Neuron (in vitro differentiated cells): Measurements from ENCODE around the gene ZBTB20.

ENCODE experiments used
- H2AFZ ChIP-seq: one replicate; pipeline ENCODE4 v1.6.1; 2013; ENCODE audit warnings: low read depth, mild to moderate bottlenecking, inconsistent platforms, low read length, moderate library complexity
- H3K27me3 ChIP-seq: one replicate; pipeline ENCODE4 v1.6.1; 2013; ENCODE audit warnings: low read length; ENCODE audit not compliant: insufficient read depth
- H3K36me3 ChIP-seq: one replicate; pipeline ENCODE4 v1.6.1; 2013; ENCODE audit warnings: low read length; ENCODE audit not compliant: insufficient read depth
- H3K4me1 ChIP-seq: one replicate; pipeline ENCODE4 v1.6.1; 2013; ENCODE audit warnings: low read length; ENCODE audit not compliant: insufficient read depth
- H3K4me3 ChIP-seq: 2 replicates; pipeline ENCODE4 v1.5.1; 2013; ENCODE audit warnings: mild to moderate bottlenecking, low read length, moderate library complexity
- H3K9me3 ChIP-seq: one replicate; pipeline ENCODE4 v1.6.1; 2013; ENCODE audit warnings: low read length

Gene ZBTB20

GRCh38 chr3:114494498-114494897, 652.6 kb downstream of the ZBTB20 start:
- Histone ChIP-seq H3K4me1 (peaks cover 29% of the 10 kb centered on the region), H3K4me3 (no peak overlapping the region), H3K9me3 (no peaks in the 10 kb centered on the region), H3K36me3 (no peaks in the 10 kb centered on the region), H3K27me3 (no peaks in the 10 kb centered on the region), H2AFZ (no peak overlapping the region)

- H3K27me3 ChIP-seq: no peaks in the 10 kb centered on the region
Measured at GRCh38 chr3:114490829-114491228, 656.3 kb downstream of the ZBTB20 start.

GRCh38 chr3:114487502-114487901, 659.6 kb downstream of the ZBTB20 start:
- no peaks in the 10 kb centered on the region for H3K27me3 ChIP-seq
- no peak overlapping the region for H2AFZ ChIP-seq
- no peaks in the 10 kb centered on the region for H3K36me3 ChIP-seq
- no peaks in the 10 kb centered on the region for H3K9me3 ChIP-seq
- no peak overlapping the region for H3K4me3 ChIP-seq
- H3K4me1 ChIP-seq: peaks cover 3% of the 10 kb centered on the region

More at GRCh38 chr3:114490829-114491228, 656.3 kb downstream of the ZBTB20 start:
- H3K36me3 ChIP-seq: no peaks in the 10 kb centered on the region
- peaks cover 4% of the 10 kb centered on the region for H3K4me1 ChIP-seq
- no peak overlapping the region for H3K4me3 ChIP-seq
- no peaks in the 10 kb centered on the region for H3K9me3 ChIP-seq
- H2AFZ ChIP-seq: no peak overlapping the region

DNA sequence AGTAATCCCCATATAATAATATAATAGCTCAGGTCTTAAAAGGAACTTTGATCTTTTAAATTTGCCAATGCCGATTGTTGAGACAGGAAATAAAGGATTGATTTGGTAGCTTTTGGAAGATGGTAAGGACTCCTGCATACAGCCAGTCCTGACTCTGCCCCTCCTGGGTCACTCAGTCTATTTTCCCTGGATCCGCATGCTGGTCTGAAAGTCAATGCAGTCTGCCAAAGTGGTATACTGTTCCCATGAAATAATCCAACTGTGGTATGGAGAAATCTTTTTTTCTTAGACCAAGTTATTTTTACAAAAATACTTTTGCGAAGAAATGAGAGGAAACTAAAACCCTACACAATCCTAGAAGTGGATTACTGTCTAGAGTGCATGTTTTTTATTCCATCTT, 662.2 kb downstream of the ZBTB20 start:
- no peaks in the 10 kb centered on the region for H3K36me3 ChIP-seq
- no peak overlapping the region for H2AFZ ChIP-seq
- H3K27me3 ChIP-seq: no peaks in the 10 kb centered on the region

DNA sequence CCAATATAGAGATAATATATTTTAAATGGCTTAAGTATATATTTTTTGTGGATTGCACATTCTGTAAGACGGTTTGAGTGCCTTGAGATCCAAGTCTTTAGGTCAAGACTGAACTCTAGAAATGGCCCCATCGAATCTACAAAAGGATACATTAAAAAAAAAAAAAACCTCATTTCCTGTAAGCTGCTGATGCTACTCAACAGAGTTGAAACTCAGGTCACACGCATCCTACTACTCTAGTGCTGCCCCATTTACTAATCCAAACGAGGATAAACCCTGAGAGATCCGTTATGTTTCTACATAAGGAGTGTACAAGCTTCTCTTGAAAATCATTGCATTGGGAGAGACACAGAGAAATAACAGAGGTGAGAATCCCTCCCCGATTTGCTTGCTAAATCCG, 666.0 kb downstream of the ZBTB20 start:
- Histone ChIP-seq H3K36me3 (no peaks in the 10 kb centered on the region), H3K9me3 (no peaks in the 10 kb centered on the region), H3K27me3 (no peaks in the 10 kb centered on the region), H2AFZ (no peak overlapping the region), H3K4me1 (peaks cover 3% of the 10 kb centered on the region), H3K4me3 (no peak overlapping the region)

More for the DNA sequence above, 662.2 kb downstream of the ZBTB20 start:
- no peaks in the 10 kb centered on the region for H3K9me3 ChIP-seq
- peaks cover 3% of the 10 kb centered on the region for H3K4me1 ChIP-seq
- no peak overlapping the region for H3K4me3 ChIP-seq

DNA sequence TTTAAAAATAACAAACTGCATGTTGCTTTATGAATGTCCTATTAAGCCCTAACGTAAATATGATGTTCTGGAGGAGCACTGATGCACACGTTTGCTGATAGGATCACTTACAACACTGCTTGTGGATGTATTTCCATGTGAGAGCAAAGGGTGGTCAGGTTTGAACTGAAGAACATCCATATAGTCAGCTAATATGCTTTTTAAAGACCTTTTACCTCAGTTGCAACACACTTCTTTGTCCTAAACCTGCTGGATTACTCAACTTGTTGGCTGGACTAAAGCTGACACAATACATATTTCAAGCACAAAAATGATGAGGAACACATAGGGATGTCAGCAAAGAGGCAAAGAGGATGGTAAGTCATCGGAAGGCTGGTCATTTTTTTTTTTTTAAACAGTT, 666.6 kb downstream of the ZBTB20 start:
- no peaks in the 10 kb centered on the region for H3K27me3 ChIP-seq
- peaks cover 3% of the 10 kb centered on the region for H3K4me1 ChIP-seq
- no peaks in the 10 kb centered on the region for H3K9me3 ChIP-seq
- H3K36me3 ChIP-seq: no peaks in the 10 kb centered on the region
- no peak overlapping the region for H3K4me3 ChIP-seq
- no peak overlapping the region for H2AFZ ChIP-seq

GRCh38 chr3:114478801-114479200, 668.3 kb downstream of the ZBTB20 start:
- no peaks in the 10 kb centered on the region for H3K9me3 ChIP-seq
- no peaks in the 10 kb centered on the region for H3K4me1 ChIP-seq
- no peak overlapping the region for H3K4me3 ChIP-seq
- H3K36me3 ChIP-seq: no peaks in the 10 kb centered on the region
- H2AFZ ChIP-seq: no peak overlapping the region
- H3K27me3 ChIP-seq: no peaks in the 10 kb centered on the region

- Histone ChIP-seq H3K4me1 (no peaks in the 10 kb centered on the region), H3K4me3 (no peak overlapping the region), H3K36me3 (no peaks in the 10 kb centered on the region), H2AFZ (no peak overlapping the region), H3K27me3 (no peaks in the 10 kb centered on the region), H3K9me3 (no peaks in the 10 kb centered on the region)
Measured at GRCh38 chr3:114476511-114476910, 670.6 kb downstream of the ZBTB20 start.

DNA sequence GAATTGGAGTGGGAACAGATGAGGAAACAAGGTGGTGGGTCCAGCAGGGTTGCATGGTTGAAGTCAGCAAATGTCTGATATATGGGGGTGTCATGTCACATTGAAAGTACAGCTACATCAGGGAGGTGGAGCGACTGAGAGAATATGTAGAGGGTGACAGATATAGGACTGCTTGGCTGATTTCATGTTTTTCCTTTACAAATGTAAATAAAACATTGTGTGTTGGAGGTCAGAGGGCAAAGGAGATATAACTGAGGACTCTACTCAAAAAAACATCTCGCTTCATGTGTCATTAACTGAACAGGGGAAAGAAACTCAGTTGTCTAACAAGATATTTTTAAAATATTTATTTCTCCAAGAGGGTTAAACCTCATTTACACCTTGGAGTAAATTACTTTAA, 675.6 kb downstream of the ZBTB20 start:
- Histone ChIP-seq H3K27me3 (no peaks in the 10 kb centered on the region), H3K4me3 (no peak overlapping the region), H3K4me1 (no peaks in the 10 kb centered on the region), H2AFZ (no peak overlapping the region), H3K9me3 (no peaks in the 10 kb centered on the region), H3K36me3 (no peaks in the 10 kb centered on the region)

DNA sequence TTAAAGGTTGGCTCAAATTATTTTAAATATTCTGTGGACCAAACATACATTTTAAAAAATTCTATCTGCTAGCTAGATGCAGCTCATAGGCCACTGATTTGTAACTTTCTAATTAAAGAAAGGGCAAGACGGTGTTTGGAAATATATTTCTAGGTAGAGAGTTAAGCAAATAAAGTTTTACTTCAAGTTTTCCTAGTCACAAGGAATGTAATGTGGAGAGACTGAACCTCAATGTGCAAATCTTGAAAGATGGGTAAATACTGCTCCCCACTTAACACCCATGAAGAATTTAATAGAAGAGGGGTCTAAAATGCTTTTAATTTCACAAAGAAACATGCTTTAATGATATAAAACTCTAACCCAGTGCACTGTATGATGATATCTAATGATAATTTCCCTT, 678.0 kb downstream of the ZBTB20 start:
- Histone ChIP-seq H2AFZ (no peak overlapping the region), H3K27me3 (no peaks in the 10 kb centered on the region), H3K4me1 (no peaks in the 10 kb centered on the region), H3K9me3 (no peaks in the 10 kb centered on the region), H3K36me3 (no peaks in the 10 kb centered on the region), H3K4me3 (no peak overlapping the region)

- Histone ChIP-seq H3K4me3 (no peak overlapping the region), H3K36me3 (no peaks in the 10 kb centered on the region), H3K9me3 (no peaks in the 10 kb centered on the region), H3K27me3 (no peaks in the 10 kb centered on the region), H2AFZ (no peak overlapping the region), H3K4me1 (no peaks in the 10 kb centered on the region)
Measured at GRCh38 chr3:114466816-114467215, 680.3 kb downstream of the ZBTB20 start.

GRCh38 chr3:114466251-114466650, 680.8 kb downstream of the ZBTB20 start:
- Histone ChIP-seq H3K36me3 (no peaks in the 10 kb centered on the region), H3K27me3 (no peaks in the 10 kb centered on the region), H2AFZ (no peak overlapping the region), H3K4me3 (no peak overlapping the region), H3K4me1 (no peaks in the 10 kb centered on the region), H3K9me3 (no peaks in the 10 kb centered on the region)

DNA sequence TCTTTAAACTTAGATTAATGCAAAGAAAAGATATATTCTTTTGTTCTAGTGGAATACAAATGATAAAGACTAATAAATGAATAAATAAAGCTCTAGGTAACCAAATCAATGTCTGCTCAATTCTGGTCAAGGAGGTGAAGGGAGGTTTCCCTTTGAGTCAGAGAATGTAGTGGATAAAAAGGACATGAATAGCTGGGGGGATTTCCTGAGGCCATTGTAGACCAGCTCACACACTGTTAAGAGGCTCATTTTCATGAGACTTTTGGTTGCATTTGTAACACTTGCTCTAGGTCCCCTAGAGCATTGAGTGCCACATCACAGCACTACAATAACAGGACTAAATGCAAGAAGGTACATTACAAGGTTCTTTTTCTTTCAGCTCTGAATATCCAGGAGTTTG, 682.5 kb downstream of the ZBTB20 start:
- no peaks in the 10 kb centered on the region for H3K9me3 ChIP-seq
- H3K4me1 ChIP-seq: no peaks in the 10 kb centered on the region
- no peak overlapping the region for H3K4me3 ChIP-seq
- H3K27me3 ChIP-seq: no peaks in the 10 kb centered on the region
- H3K36me3 ChIP-seq: no peaks in the 10 kb centered on the region
- no peak overlapping the region for H2AFZ ChIP-seq

DNA sequence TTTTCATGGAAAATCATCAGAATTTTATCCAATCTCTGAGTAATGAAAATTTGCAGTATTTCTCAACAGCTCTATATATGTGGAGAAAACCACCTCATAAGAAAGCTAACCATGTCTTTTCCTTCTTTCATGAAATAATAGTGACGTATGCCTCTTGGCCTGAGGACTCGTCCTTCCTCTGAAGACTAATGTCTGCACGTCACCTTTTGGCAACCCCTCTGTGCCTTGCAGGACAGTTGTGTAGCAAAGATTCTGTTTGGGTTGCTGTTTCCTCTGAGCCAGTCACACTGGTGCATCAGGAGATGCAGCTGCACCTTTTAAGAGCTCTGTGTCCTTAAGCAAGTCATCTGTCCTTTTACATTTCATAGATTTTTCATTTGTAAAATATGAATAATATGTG, 684.3 kb downstream of the ZBTB20 start:
- no peaks in the 10 kb centered on the region for H3K36me3 ChIP-seq
- H3K4me3 ChIP-seq: no peak overlapping the region
- H3K27me3 ChIP-seq: no peaks in the 10 kb centered on the region
- H3K4me1 ChIP-seq: peaks cover 6% of the 10 kb centered on the region
- no peaks in the 10 kb centered on the region for H3K9me3 ChIP-seq
- H2AFZ ChIP-seq: no peak overlapping the region
